Right lung (tissue), 5 donors: ENCODE measurements around the gene STARD8. TPM values are rescaled to one million over a fixed set of nuclear protein-coding genes. Genes with fewer than 3 reads are reported as not detected.
"Not testable (repeated sequence)": the region's sequence is repeated elsewhere in the genome, so short reads cannot be mapped to it uniquely, and the experiment has no call there.

Experiments used
- DNase-seq, 2 donors: peaks; one replicate each; pipeline ENCODE4 v3.0.0-alpha.2; 2013
- polyA plus RNA-seq, 5 donors: library from polyadenylated mRNA; unstranded; fragments of 120-200 nt; gene quantifications; one replicate each; pipeline versions ENCODE4 v1.2.1 to v1.2.3, GENCODE V29; 2013; ENCODE audit warnings: inconsistent platforms in 1 of 5, low replicate concordance in 1 of 5; ENCODE audit not compliant: insufficient read length in 5 of 5, insufficient read depth in 1 of 5

STARD8 gene
- polyA plus RNA-seq, 5 donors: 12.3 to 17.6 (median 14.4) TPM

GRCh38 chrX:68654693-68655092, 7.2 kb downstream of the STARD8 start:
- DNase-seq: no peak

DNA sequence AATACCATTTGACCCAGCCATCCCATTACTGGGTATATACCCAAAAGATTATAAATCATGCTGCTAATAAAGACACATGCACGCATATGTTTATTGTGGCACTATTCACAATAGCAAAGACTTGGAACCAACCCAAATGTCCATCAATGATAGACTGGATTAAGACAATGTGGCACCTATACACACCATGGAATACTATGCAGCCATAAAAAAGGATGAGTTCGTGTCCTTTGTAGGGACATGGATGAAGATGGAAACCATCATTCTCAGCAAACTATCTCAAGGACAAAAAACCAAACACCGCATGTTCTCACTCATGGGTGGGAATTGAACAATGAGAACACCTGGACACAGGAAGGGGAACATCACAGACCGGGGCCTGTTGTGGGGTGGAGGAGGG, 9.0 kb downstream of the STARD8 start:
- DNase-seq: not testable (repeated sequence)

DNA sequence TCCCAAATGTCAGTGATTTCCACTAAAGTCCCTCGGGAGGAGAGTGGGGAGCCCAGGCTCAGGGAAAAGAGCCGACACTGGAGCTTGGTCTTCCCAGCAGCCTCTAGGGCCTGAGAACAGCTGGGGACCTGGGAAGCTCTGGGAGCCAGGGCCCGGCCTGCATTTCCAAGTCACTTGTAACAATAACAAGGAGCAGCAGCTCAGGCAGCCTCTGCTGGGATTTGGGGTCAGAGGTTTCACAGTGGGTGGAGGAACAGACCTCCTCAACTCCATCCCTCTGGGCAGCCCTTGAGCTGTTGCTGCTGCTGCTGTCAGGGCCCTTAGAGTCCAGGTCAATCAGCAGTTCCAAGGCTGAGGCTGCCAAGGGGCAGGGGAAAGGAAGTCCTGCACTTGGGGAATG, 11.1 kb downstream of the STARD8 start:
- DNase-seq: no peak

DNA sequence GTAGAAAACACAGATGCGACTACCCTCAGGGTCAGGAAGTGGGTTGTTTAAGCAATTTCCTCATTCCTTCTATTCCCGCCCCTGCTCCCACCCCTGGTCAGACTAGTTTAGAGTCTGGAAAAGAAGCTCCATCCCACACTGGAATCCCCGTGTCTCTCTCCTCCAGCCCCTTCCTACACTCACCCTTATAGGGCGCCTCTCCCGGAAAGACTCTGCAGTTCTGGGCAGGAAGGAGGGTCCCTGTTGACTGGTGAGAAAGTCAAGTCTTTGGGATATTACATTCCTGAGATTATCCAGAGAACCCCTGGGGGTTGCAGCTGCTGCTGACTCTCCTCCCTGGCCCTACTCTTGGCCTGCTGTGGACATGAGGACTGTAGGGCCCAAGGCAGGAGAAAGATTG, 11.9 kb downstream of the STARD8 start:
- DNase-seq: no peak

GRCh38 chrX:68659786-68660185, 12.3 kb downstream of the STARD8 start:
- DNase-seq: no peak

GRCh38 chrX:68660746-68661145, 13.3 kb downstream of the STARD8 start:
- DNase-seq: no peak

DNA sequence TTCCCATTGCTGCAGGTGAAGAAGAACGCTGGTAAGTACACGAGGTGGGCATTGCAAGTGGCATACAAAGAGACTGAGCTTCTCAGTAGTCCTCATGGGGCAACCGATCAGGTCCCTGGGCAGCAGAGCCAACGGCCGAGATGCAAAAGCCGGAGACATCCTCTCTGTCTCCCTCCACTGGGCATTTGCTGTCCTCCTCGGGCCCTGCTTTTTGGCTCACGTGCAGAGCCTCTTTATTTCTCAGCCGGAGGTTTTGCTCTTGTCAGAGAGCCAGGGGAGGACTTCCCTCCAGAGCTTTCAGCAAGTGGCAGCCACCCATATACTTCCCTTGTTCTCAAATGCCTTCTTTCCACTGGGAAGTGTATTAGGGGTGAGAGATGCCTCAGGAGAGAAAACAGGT, 18.0 kb downstream of the STARD8 start:
- no peak for DNase-seq

DNA sequence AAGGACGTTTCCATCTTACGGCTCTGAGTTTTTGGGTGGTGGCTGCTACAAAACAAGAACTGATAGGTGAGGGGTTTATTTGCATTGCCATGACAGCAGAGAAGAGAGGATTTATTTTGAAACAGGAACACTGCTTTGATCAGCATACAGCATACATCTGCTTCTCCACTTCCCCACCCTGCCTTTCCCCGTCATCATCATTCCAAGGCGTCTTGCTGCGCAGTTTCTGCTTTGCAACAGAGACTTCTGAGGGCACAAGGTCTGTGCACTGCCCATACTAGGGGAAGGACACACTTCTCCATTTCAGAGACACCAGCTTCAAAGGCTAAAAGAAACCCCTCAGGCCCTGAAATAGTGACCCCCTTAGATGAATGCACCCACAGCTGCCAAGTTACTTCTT, 19.1 kb downstream of the STARD8 start:
- DNase-seq: no peak

GRCh38 chrX:68669094-68669860, 21.8 kb downstream of the STARD8 start:
- DNase-seq: no peak

DNA sequence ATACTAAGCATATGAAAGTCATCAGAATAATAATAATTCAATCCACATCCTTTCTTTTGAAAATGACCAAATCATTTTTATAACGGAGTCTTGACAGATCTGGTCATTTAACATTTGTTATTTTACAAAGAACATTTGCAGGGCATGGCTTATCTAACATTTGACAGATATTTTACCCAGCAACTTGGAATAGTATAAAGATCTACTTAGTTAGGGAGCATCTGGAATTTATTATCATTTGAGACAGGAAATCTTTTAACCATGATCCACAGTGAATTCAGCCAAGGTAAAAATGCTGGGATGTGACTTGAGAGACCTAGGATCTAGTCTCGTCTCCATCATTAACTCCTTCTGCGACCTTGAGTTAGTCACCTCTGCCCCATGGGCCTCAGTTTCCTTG, 22.4 kb downstream of the STARD8 start:
- DNase-seq: no peak

GRCh38 chrX:68671221-68671620, 23.8 kb downstream of the STARD8 start:
- DNase-seq: no peak

DNA sequence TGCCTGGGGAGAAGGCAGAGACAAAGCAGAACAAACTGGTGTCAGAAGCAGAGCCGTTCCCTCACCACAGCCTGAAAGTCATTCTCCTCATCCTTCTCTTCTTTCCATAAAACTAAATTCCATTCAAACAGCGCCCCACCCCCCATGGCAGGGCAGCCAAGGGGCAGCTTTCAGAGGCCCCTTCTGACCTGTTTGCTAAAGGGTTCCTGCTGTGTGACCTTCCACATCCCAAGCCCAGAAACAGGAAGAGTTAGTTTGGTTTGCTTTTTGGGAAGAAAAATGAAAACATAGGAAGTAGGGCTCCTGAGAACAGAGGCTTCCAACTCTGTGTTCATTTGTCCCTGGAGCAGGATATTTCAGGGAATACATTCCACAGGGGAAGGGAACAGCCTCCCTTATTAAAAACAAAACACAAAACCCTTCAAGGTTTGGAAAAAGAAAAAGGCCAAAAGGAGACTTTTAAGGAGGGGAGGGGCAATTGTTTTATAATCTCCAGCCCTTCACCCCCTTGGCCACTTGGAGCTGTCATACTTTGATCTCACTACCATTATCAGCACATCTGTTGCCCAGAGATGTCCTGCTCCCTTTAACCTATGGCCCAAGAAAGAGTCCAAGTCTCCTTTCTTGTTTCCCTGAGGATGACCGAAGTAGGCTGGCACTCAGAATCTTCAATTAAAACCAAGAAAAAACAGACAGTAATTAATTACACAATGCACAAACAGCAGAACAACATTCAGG, 25.3 kb downstream of the STARD8 start:
- no peak for DNase-seq

DNA sequence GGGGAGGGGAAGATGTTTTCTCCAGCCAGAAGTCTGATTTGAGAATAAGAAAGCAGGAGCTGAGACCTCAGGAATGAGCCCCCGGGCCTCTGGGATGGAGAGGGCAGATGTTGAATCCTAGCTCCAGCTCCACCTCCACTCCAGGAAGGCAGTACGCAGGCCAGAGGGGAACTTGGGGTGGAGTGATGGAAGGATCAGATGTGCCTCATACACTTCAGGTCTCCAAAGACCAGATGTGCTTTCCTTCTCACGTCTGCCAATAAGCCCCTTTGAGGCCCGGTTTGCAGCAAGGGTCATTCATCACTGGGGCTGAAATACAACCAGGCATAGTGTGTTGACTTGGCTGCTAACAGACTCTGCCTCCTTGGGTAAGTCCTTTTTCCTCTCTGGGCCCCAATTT, 28.1 kb downstream of the STARD8 start:
- no peak for DNase-seq

DNA sequence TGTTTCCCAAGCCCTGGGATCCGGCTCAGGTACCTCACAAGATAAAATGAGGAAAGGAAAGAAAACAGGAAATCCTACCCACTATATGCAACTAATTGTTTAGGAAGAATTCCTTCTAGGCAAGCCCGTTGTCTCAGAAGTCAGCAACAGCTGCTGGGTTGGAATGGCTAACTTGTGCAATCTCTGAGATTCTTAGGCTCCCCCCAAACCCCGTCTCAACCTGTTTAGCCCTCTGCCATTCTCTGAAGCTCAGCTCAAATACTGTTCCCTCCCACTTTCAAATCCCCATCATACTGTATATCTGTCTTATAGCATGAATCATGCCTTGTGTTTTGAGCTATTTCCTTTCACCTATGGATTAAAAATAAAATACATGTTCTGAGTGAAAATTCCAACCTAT, 28.9 kb downstream of the STARD8 start:
- DNase-seq: no peak

GRCh38 chrX:68677998-68678397, 30.5 kb downstream of the STARD8 start:
- DNase-seq: no peak

DNA sequence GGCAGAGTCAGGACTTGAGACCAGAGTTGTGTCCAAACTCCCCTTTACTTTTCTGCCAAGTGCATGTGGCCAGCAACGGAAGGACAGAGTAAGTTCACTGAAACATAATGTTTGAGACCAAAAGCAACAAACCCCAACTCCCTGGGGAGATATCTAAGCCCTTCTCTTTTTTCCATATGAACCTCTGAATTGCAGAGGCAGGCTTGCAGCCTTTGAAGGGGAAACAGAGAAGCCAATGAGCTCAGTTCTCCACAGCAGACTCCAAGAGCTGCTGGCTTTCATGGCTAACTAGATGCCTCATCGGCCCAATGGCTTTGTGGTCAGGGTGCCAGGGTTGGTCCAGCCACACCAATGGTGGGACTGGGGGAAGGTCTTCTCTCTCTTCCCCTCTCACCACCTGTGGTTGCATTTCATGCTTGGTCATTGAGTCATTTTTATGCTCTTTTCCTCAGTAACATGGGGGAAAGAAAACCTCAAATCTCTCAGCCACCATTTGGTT, 34.0 kb downstream of the STARD8 start:
- DNase-seq: no peak

- no peak for DNase-seq
Measured at GRCh38 chrX:68682790-68683189, 35.3 kb downstream of the STARD8 start.

- DNase-seq: no peak
Measured at GRCh38 chrX:68683580-68683979, 36.1 kb downstream of the STARD8 start.

DNA sequence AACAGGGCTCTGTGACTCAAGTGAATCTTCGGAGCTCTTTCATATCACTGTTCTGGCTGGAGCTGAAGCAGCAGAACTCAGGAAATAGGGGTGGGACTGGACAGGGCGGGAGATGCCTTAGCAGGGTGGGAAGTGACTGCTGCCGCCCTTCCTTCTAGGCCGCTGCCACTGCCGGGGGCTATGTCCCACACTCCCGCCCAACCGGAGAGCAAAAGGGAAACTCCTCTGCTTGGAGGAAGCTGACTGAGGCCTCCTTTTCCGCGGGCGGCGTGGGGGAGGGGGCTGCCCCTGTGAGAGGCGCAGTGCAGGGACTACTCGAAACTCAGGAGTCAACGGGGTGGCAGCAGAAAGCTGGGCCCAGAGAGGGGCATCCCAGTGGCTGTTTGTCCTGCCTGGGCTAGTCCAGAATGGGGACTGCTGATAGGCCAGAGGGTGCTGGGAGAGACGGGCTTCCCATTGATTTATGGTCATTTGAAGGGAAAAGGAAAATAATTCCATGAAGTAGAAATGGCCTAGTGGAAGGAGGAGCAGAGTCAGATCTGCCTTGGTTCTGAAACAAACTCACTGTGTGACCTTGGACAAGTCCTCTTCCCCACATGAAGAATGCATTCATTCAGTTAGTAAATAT, 36.9 kb downstream of the STARD8 start:
- no peak for DNase-seq

DNA sequence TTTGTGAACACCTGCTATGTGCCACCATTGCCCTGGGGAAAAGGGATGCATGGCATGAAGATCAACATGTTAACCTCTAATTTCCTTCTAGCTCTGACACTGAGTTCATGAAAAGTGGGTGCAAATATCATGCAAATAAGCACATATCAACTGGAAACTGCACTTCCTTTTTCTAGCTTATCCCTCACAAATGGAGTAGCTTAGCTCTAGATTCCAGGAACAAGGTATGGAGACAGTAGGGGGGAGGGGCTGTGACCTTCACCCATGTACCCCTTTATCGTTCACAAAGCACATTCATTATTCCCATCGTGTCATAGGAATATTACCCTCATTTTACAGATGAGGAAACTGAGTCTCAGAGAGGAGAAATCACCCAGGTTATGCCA, 37.4 kb downstream of the STARD8 start:
- DNase-seq: no peak

GRCh38 chrX:68685685-68686084, 38.2 kb downstream of the STARD8 start:
- DNase-seq: peak; percentile 62 to 73

DNA sequence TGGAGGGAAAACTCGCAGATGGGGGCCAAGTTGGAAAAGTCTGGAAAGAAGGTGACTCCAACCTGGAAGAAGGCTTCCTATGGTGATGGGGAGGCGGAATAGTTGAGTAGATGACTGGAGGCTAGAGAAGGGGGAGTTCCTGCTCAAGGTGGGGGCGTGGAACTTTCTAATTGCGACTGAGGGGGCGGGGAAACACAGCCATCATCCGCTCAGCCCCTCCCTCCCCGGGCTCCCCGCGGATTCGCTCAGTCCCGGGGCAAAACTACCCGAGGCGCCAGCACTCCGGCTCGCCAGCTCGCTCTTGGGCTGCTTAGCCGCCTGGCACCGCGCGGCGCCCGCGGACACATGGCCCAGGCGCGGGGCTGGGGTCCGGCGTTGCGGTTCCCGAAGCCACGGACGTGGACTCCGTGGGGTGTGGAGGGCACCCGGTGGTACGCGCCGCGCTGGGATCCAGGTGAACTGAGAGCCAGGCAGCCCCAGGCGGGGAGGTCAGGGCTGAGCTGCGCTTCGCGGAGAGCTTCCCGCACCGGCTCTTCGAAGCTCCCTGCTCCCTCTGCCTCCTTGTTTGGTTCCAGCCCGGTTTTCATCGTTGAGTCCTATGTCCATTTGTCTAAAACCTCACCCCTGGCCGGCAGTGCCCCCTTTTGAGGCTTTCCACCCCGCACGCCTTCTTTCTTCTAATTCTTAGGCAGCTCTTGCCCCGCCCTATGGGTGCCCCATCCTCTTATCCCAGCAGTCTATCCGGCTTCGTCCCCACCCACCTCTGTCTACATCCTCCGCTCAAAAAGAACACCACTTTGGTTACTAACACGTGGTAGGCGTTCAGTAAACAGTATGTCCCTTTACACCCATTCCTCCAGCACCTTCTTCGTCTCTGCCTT, 38.9 kb downstream of the STARD8 start:
- DNase-seq: peak; percentile 39 to 48
